Activated CD4-positive, alpha-beta T cell treated with anti-CD3 and anti-CD28 coated beads for 36 hours (primary cell): Measurements from ENCODE around the gene NUBPL. TPM values are rescaled to one million over a fixed set of nuclear protein-coding genes. Genes with fewer than 3 reads are reported as not detected.
"Not testable (repeated sequence)": the region's sequence is repeated elsewhere in the genome, so short reads cannot be mapped to it uniquely, and the experiment has no call there.

Experiments
- ATAC-seq: fragments of 200-7000 bp; cut with Tn5 transposase; one replicate; pipeline ENCODE4 v1.10.0; 2021; ENCODE audit warnings: mild to moderate bottlenecking, moderate library complexity
- CTCF ChIA-PET: fragments of 350-600 bp; sonication (Branson Sonifier 250); formaldehyde crosslinking; loops from one replicate; lab custom pipeline; 2021; ENCODE audit warnings: antibody characterized with exemption; lab: Charles Lee
- POLR2A ChIA-PET: fragments of 350-600 bp; sonication (Branson Sonifier 250); formaldehyde crosslinking; loops from one replicate; lab custom pipeline; 2021; ENCODE audit warnings: antibody characterized with exemption, inconsistent platforms; lab: Charles Lee
- DNase-seq: peaks from one replicate; pipeline ENCODE4 v3.0.0-alpha.2; 2020
- H3K27ac Mint-ChIP-seq: one replicate; pipeline ENCODE4 v1.8.0; 2021; ENCODE audit warnings: mixed read lengths
- H3K27me3 Mint-ChIP-seq: one replicate; pipeline ENCODE4 v1.8.0; 2021; ENCODE audit warnings: mixed read lengths
- H3K36me3 Mint-ChIP-seq: one replicate; pipeline ENCODE4 v1.8.0; 2021; ENCODE audit warnings: low read depth, mixed read lengths
- H3K4me1 Mint-ChIP-seq: one replicate; pipeline ENCODE4 v1.8.0; 2021; ENCODE audit warnings: mixed read lengths
- H3K4me3 Mint-ChIP-seq: one replicate; pipeline ENCODE4 v1.8.0; 2021; ENCODE audit warnings: mild to moderate bottlenecking, moderate library complexity, mixed read lengths
- H3K9me3 Mint-ChIP-seq: one replicate; pipeline ENCODE4 v1.8.0; 2021; ENCODE audit warnings: low read depth, mixed read lengths
- intact Hi-C, 2 experiments: fragments of 100-400 bp; cut with DNase I in 1 of 2; cut with micrococcal nuclease in 1 of 2; formaldehyde crosslinking; loops; one replicate each; pipeline versions ENCODE4 v1.14.2 to v1.15.1; 2022 to 2024; cut with DNase I, micrococcal nuclease
- total RNA-seq, 2 experiments: library from RNA; stranded (reverse); gene quantifications; one replicate each; pipeline ENCODE4 v1.2.3, GENCODE V29; 2021

NUBPL gene
- total RNA-seq, 2 experiments from 2014 or later, result 9.5 to 14.9 TPM

DNA sequence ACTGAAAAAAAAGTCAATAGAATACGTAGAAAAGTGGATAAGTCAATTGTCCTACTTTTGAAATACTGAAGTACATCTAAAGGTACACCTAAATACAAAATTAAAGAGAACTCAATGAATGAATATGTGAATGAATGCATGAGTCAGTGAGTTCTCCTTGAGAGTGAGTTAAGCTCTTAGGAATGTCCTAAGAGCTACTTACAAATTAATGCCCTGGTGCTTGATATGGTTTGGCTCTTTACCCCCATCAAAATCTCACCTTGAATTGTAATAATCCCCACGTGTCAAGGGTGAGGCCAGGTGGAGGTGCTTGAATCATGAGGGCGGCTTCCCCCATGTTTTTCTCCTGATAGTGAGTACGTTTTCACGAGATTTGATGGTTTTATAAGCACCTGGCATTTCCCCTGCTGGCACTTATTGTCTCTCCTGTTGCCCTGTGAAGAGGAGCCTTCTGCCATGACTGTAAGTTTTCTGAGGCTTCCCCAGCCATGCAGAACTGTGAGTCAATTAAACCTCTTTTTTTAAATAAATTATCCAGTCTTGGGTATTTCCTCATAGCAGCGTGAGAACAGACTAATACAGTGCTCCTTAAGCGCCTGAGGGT is 323.7 kb downstream of the NUBPL start:
- intact Hi-C loops, result no loop called here
- H3K27me3 Mint-ChIP-seq, result peaks cover 2% of the 10 kb centered on the region
- ATAC-seq (no peak), DNase-seq (no peak)
- POLR2A ChIA-PET, result no interaction called here
- no peaks in the 10 kb centered on the region for H3K36me3 Mint-ChIP-seq
- H3K4me1 Mint-ChIP-seq, result no peaks in the 10 kb centered on the region
- H3K27ac Mint-ChIP-seq, result no peak overlapping the region
- no peaks in the 10 kb centered on the region for H3K9me3 Mint-ChIP-seq
- no peak overlapping the region for H3K4me3 Mint-ChIP-seq
- CTCF ChIA-PET, result no interaction called here

DNA sequence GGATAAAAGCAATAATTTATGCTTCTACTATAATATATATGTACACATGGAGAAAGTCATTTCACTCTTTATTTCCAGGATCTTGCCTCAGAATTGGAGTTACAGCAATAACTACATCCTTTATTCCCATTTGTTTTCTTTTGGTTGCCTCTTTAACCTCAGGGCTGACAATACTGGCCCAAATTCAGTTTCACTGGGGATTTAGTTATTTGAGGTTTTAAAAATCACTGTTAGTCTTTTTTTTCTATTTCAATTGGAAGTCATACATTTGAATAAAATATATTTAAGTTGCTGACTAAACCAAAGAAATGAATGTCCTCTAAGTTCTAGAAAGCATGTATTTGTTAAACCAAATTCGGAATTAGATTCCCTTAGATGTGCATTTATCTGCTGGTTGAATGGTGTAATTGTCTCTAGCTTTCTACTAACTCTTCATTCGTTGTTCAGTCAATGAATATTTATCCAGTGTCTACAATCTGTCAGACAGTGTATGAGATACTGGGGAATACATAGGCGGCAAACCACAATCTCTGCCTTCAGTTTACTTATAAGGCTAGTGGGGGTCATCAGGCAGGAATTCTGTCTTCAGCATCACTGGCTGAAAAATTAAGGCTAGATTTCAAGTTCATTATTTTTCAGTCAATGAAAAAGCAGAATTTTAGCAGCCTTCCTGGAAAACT is 325.1 kb downstream of the NUBPL start:
- Mint-ChIP-seq H3K4me3 (no peak overlapping the region), H3K27ac (no peak overlapping the region), H3K4me1 (no peaks in the 10 kb centered on the region), H3K36me3 (no peaks in the 10 kb centered on the region), H3K9me3 (no peaks in the 10 kb centered on the region), H3K27me3 (peaks cover 2% of the 10 kb centered on the region)
- no peak for ATAC-seq
- POLR2A ChIA-PET, result no interaction called here
- intact Hi-C loops, result no loop called here
- DNase-seq, result no peak
- CTCF ChIA-PET, result no interaction called here

DNA sequence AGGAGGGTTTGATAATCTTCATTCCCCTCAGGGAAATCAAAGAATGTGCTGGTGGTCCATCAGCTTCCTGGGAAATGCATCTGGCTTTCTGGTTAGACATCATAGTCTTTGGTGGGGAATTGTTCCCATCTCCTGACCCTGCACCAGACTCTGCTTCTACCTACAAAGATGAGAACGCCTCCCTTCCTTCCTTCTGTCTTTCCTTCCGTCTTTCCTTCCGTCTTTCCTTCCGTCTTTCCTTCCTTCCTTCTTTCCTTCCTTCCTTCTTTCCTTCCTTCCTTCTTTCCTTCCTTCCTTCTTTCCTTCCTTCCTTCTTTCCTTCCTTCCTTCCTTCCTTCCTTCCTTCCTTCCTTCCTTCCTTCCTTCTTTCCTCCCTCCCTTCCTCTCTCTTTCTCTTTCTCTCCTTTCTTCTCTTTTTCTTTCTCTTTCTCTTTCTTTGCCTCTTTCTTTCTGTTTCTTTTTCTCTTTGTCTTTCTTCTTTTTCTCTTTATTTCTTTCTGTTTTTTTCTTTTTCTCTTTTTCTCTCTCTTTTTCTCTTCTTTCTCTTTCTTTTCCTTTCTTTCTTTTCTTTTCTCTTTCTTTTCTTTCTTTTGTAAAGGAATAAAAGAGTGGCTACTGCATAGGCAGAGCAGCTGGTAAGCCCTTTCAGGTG is 326.9 kb downstream of the NUBPL start:
- CTCF ChIA-PET, result no interaction called here
- peaks cover 5% of the 10 kb centered on the region for H3K27me3 Mint-ChIP-seq
- intact Hi-C loops, result no loop called here
- no peaks in the 10 kb centered on the region for H3K4me1 Mint-ChIP-seq
- H3K27ac Mint-ChIP-seq, result no peak overlapping the region
- DNase-seq (no peak), ATAC-seq (no peak)
- no peaks in the 10 kb centered on the region for H3K36me3 Mint-ChIP-seq
- H3K9me3 Mint-ChIP-seq, result no peaks in the 10 kb centered on the region
- no peak overlapping the region for H3K4me3 Mint-ChIP-seq
- POLR2A ChIA-PET, result interaction anchor here (0.6 kb wide), 1 partner anchor 72 kb away, joined by 3 read pairs; no protein-coding TSS in a partner anchor

DNA sequence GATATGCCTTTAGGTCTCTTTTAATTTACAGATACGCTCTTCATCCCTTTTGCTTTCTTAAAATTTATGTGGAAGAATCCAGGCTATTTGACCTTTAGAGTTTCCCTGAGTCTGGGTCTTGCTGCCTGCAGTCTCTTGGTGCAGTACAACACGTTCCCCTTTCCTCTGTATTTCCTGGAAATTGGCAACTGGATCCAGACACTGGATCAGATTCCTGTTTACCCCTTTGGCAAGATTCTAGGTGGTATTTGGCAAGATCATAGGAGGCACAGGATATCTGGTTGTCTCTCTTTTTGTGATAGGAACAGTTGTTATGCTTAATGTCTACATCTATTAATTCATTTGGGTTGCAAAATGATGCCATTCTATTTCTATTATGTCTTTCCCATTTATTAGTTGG is 328.1 kb downstream of the NUBPL start:
- H3K4me1 Mint-ChIP-seq, result no peaks in the 10 kb centered on the region
- ChIA-PET POLR2A (no interaction called here), CTCF (no interaction called here)
- no peak for DNase-seq
- intact Hi-C loops, result no loop called here
- ATAC-seq, result no peak
- H3K27ac Mint-ChIP-seq, result no peak overlapping the region
- no peaks in the 10 kb centered on the region for H3K36me3 Mint-ChIP-seq
- peaks cover 7% of the 10 kb centered on the region for H3K27me3 Mint-ChIP-seq
- H3K9me3 Mint-ChIP-seq, result no peaks in the 10 kb centered on the region
- no peak overlapping the region for H3K4me3 Mint-ChIP-seq

DNA sequence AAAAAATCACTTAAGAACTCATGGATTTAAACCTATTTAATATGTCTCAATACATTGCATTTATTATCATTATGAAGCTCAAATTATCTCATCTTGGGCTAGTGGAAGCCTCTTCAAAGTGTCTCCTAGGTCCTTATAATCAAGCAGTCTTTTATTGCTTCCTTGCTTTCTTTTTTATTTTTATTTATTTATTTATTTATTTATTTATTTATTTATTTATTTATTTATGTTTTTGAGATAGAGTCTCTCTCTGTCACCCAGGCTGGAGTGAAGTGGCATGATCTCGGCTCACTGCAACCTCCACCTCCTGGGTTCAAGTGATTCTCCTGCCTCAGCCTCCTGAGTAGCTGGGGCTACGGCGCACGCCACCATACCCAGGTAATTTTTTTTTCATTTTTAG is 329.0 kb downstream of the NUBPL start:
- H3K4me3 Mint-ChIP-seq, POLR2A ChIA-PET, H3K4me1 Mint-ChIP-seq, H3K36me3 Mint-ChIP-seq, H3K27me3 Mint-ChIP-seq, DNase-seq, CTCF ChIA-PET, H3K27ac Mint-ChIP-seq, ATAC-seq, intact Hi-C loops, H3K9me3 Mint-ChIP-seq: not testable (repeated sequence)

DNA sequence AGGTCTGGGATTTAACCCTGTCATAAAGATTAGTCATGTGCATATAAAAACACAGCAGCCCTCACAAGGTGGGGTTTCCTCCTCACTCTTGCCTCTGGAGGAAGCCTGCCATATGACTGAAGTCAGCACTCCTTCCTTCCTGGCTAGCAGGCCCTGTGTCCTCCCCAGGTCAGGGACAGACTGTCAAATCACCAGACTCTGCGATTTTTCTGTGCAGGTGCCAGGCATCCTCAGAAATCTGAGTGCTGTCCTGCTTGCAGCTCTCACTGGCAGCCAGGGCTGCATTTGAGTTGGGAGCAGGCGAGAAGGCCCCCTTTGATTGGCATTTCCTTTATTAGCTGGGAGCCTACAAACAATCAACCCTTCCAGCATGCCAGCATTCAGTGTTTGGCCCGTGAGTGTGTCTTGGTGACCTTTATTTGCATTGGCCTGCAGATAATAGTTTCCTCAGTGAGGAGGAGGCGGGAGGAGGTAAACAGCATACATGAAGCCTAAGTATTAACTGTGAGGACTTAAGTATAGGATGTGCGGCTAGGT is 332.1 kb downstream of the NUBPL start:
- no peak overlapping the region for H3K27ac Mint-ChIP-seq
- intact Hi-C loops, result no loop called here

DNA sequence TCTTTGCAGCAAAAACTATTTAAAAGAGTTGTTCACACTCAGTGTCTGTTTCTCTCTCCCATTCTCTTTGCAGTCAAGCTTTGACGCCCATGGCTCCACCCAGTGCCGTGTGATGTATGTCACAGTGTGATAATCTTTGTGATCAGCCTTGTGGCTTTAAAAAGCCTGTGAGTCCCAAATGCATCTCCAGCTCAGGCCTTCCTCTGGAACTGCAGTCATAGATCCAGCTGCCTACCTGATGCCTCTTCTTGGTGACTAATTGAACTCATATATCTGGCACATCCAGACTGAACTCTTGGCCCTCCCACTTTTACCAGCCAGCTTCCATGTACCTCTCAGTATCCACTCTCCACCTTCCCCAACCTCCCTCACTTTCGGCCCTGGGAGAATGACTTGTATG is 333.1 kb downstream of the NUBPL start:
- DNase-seq (no peak), ATAC-seq (no peak)
- no peaks in the 10 kb centered on the region for H3K4me1 Mint-ChIP-seq
- H3K27me3 Mint-ChIP-seq, result peaks cover 9% of the 10 kb centered on the region
- no peaks in the 10 kb centered on the region for H3K36me3 Mint-ChIP-seq
- intact Hi-C loops, result no loop called here
- POLR2A ChIA-PET, result no interaction called here
- CTCF ChIA-PET, result interaction anchor here (0.8 to 1.1 kb wide), 3 partner anchors 118 to 359 kb away, joined by 3 read pairs; no protein-coding TSS in a partner anchor
- H3K9me3 Mint-ChIP-seq, result no peaks in the 10 kb centered on the region
- no peak overlapping the region for H3K4me3 Mint-ChIP-seq
- H3K27ac Mint-ChIP-seq, result no peak overlapping the region

More for the DNA sequence above, 332.1 kb downstream of the NUBPL start:
- Mint-ChIP-seq H3K4me3 (no peak overlapping the region), H3K36me3 (no peaks in the 10 kb centered on the region), H3K27me3 (peaks cover 9% of the 10 kb centered on the region), H3K4me1 (no peaks in the 10 kb centered on the region), H3K9me3 (no peaks in the 10 kb centered on the region)
- ChIA-PET POLR2A (no interaction called here), CTCF (interaction anchor here (1.1 kb wide), 1 partner anchor 360 kb away, joined by 3 read pairs; no protein-coding TSS in a partner anchor)
- no peak for DNase-seq
- no peak for ATAC-seq

DNA sequence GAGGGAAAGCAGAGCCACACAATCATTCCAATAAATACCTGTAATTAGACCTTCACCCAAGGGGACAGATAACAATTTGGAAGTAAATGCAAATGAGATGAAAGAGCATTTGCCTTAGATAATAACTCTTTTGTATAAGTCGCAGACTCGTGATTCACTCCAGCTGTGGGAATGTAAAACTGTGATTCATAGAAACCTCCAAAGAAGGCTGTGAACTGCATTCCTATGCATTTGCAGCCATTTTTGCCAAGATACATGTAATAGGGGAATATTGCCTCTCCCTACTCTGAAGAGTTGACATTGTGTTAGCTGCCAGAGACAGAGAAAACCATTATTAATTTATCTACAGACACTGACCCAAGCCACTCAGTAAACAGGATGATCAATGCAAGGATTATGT is 334.0 kb downstream of the NUBPL start:
- no peaks in the 10 kb centered on the region for H3K9me3 Mint-ChIP-seq
- H3K27me3 Mint-ChIP-seq, result peaks cover 9% of the 10 kb centered on the region
- ATAC-seq, result no peak
- no peak overlapping the region for H3K27ac Mint-ChIP-seq
- no peaks in the 10 kb centered on the region for H3K4me1 Mint-ChIP-seq
- ChIA-PET CTCF (interaction anchor here (0.6 to 0.9 kb wide), 3 partner anchors 413 to 425 kb away, joined by 3 read pairs; no protein-coding TSS in a partner anchor), POLR2A (no interaction called here)
- no peak for DNase-seq
- H3K36me3 Mint-ChIP-seq, result no peaks in the 10 kb centered on the region
- H3K4me3 Mint-ChIP-seq, result no peak overlapping the region
- intact Hi-C loops, result no loop called here

DNA sequence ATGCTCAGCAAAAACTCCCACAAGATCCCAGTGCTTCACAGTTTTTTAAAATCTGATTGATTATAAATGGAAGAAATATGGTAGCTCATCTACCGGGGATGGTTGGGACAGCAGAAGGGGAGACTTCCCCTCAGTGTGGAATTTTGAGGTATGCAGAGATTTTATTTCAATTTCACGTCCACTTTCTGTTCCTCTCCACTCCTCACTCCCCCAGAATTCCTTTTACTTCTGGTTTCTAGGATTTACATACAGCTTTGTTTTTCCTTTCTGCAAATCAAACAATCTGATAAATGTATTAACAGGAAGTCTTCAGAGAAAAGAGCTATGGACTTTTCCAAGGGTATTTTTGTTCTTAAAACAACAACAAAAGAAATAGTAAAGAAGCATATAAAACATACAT is 334.4 kb downstream of the NUBPL start:
- CTCF ChIA-PET, result interaction anchor here (0.6 to 0.9 kb wide), 3 partner anchors 413 to 426 kb away, joined by 3 read pairs; no protein-coding TSS in a partner anchor

DNA sequence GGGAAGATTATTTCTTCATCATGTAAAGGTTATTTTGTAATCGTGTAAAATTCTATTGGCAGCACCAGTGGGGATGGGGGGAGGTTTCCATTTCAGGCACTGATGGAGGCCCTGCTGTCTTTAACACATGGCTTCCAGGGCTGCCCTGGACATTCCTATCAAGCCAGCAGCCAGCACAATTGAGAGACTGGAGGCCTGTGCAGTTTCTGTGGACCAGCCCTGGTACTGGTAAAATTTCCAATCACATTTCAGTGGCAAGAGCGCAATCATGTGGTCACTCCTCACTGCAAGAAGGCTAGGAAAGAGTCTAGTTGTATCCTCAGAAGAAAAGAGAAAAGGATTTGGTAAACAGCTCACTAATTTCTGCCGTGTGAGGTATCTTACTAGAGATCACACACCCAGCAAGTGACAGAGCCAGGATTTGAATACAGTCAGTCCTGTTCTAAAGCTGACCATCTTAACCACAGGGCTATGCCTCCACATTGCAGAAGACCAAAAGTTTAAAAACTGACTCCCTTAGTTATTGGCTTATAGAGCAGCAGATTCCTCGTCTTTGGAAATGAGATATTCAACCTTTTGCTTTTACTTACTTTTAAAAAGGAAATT is 336.5 kb downstream of the NUBPL start:
- Mint-ChIP-seq H3K27ac (no peak overlapping the region), H3K36me3 (no peaks in the 10 kb centered on the region)
- ATAC-seq, result no peak

More for the DNA sequence above, 334.4 kb downstream of the NUBPL start:
- no peaks in the 10 kb centered on the region for H3K9me3 Mint-ChIP-seq
- DNase-seq, result no peak
- no peak for ATAC-seq
- no peak overlapping the region for H3K27ac Mint-ChIP-seq
- intact Hi-C loops, result no loop called here
- H3K27me3 Mint-ChIP-seq, result peaks cover 9% of the 10 kb centered on the region
- H3K36me3 Mint-ChIP-seq, result no peaks in the 10 kb centered on the region
- POLR2A ChIA-PET, result no interaction called here
- no peak overlapping the region for H3K4me3 Mint-ChIP-seq
- no peaks in the 10 kb centered on the region for H3K4me1 Mint-ChIP-seq

DNA sequence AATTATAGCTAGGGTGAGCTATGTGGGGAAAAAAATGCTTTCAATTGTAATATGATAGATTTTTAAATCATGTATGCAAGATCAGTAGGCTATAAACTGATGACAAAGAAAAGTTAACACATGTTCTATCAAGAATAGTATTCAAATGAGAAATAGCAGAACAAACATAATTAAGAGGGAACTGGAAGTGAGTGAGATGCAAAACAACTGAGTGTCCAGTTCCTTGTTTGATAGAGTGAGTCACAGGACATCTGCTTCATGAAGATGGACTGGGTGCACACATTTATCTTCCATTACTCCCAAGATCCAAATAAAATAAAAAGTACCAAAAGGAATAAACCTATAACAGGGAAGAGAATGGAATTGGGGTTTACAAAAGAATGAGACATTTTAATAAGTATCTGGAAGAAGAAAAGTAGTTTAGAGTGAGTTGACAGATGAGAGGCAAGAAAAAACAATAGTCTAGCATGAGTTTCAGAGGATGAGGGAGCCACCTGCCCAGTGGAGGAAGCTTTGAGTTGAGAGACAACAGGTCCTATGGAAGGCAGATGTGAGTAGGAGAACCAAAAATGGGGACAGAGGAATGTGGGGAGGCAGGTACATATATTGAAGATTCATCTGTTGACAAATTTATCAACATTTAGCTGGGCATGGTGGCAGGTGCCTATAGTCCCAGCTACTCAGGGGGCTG is 337.8 kb downstream of the NUBPL start:
- peaks cover 4% of the 10 kb centered on the region for H3K27me3 Mint-ChIP-seq
- no peaks in the 10 kb centered on the region for H3K36me3 Mint-ChIP-seq
- DNase-seq (no peak), ATAC-seq (no peak)
- ChIA-PET CTCF (interaction anchor here (0.6 to 1.0 kb wide), 2 partner anchors 46 to 1027 kb away, joined by 3 read pairs; no protein-coding TSS in a partner anchor), POLR2A (no interaction called here)
- no peak overlapping the region for H3K27ac Mint-ChIP-seq
- H3K4me3 Mint-ChIP-seq, result no peak overlapping the region
- no peaks in the 10 kb centered on the region for H3K9me3 Mint-ChIP-seq
- intact Hi-C loops, result no loop called here
- no peaks in the 10 kb centered on the region for H3K4me1 Mint-ChIP-seq

More for the DNA sequence above, 336.5 kb downstream of the NUBPL start:
- POLR2A ChIA-PET, result no interaction called here
- no peak for DNase-seq
- H3K27me3 Mint-ChIP-seq, result peaks cover 6% of the 10 kb centered on the region
- intact Hi-C loops, result no loop called here
- no peak overlapping the region for H3K4me3 Mint-ChIP-seq
- no peaks in the 10 kb centered on the region for H3K9me3 Mint-ChIP-seq
- CTCF ChIA-PET, result no interaction called here
- H3K4me1 Mint-ChIP-seq, result no peaks in the 10 kb centered on the region
